SIG-M5 treated with dmso at 0.1 percent for 504 hours (cell line): Measurements from ENCODE around the gene EHD2.
"Not testable (repeated sequence)": the region's sequence is repeated elsewhere in the genome, so short reads cannot be mapped to it uniquely, and the experiment has no call there.

Experiments used
- DNase-seq: peaks from one replicate; lab custom pipeline; 2025; ENCODE audit not compliant: unreplicated experiment; lab: John Stamatoyannopoulos, UW

The EHD2 gene

GRCh38 chr19:47714339-47714738 lies 1.1 kb downstream of the EHD2 start:
- DNase-seq, result no peak

GRCh38 chr19:47714855-47715254 lies 1.6 kb downstream of the EHD2 start:
- DNase-seq, result not testable (repeated sequence)

GRCh38 chr19:47716270-47716937 lies 3.2 kb downstream of the EHD2 start:
- no peak for DNase-seq

GRCh38 chr19:47718415-47719046 lies 5.3 kb downstream of the EHD2 start:
- not testable (repeated sequence) for DNase-seq

GRCh38 chr19:47719047-47719859 lies 6.0 kb downstream of the EHD2 start:
- DNase-seq, result no peak

- no peak for DNase-seq
Measured at GRCh38 chr19:47720669-47721422, 7.6 kb downstream of the EHD2 start.

GRCh38 chr19:47723581-47723940 lies 10.3 kb downstream of the EHD2 start:
- DNase-seq, result peak; percentile 68

GRCh38 chr19:47725759-47726401 lies 12.7 kb downstream of the EHD2 start:
- DNase-seq, result no peak

GRCh38 chr19:47726467-47726866 lies 13.2 kb downstream of the EHD2 start:
- peak; percentile 58 for DNase-seq

GRCh38 chr19:47728295-47728694 lies 15.1 kb downstream of the EHD2 start:
- not testable (repeated sequence) for DNase-seq

- DNase-seq, result peak; percentile 35
Measured at GRCh38 chr19:47729468-47729798, 16.2 kb downstream of the EHD2 start.

- DNase-seq, result no peak
Measured at GRCh38 chr19:47729799-47730520, 16.7 kb downstream of the EHD2 start.

GRCh38 chr19:47730521-47730889 lies 17.3 kb downstream of the EHD2 start:
- DNase-seq, result no peak

- no peak for DNase-seq
Measured at GRCh38 chr19:47730910-47731309, 17.7 kb downstream of the EHD2 start.

- no peak for DNase-seq
Measured at GRCh38 chr19:47735131-47735530, 21.9 kb downstream of the EHD2 start.

- DNase-seq, result no peak
Measured at GRCh38 chr19:47740866-47741519, 27.8 kb downstream of the EHD2 start.

- DNase-seq, result no peak
Measured at GRCh38 chr19:47741544-47742140, 28.4 kb downstream of the EHD2 start.

GRCh38 chr19:47742634-47743033 lies 29.4 kb downstream of the EHD2 start:
- no peak for DNase-seq
